C4-2B (cell line): Measurements from ENCODE around the gene WDR36.

Experiments used
- ZFX ChIP-seq: fragments of 450-650 bp; IDR thresholded peaks from 2 replicates; pipeline ENCODE4 v1.6.1; 2017
- TF ChIP-seq, protein P1 (sequence below): fragments of 450-650 bp; conservative IDR thresholded peaks from 2 replicates; pipeline ENCODE4 v1.5.1; 2017; ENCODE audit warnings: mild to moderate bottlenecking

GRCh38 chr5:111072949-111073682 is 19.0 kb upstream of the WDR36 start:
- TF ChIP-seq, protein P1, sequence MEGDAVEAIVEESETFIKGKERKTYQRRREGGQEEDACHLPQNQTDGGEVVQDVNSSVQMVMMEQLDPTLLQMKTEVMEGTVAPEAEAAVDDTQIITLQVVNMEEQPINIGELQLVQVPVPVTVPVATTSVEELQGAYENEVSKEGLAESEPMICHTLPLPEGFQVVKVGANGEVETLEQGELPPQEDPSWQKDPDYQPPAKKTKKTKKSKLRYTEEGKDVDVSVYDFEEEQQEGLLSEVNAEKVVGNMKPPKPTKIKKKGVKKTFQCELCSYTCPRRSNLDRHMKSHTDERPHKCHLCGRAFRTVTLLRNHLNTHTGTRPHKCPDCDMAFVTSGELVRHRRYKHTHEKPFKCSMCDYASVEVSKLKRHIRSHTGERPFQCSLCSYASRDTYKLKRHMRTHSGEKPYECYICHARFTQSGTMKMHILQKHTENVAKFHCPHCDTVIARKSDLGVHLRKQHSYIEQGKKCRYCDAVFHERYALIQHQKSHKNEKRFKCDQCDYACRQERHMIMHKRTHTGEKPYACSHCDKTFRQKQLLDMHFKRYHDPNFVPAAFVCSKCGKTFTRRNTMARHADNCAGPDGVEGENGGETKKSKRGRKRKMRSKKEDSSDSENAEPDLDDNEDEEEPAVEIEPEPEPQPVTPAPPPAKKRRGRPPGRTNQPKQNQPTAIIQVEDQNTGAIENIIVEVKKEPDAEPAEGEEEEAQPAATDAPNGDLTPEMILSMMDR = no peak
- TF ChIP-seq ZFX = no peak
